Activated gamma-delta T cell treated with anti-CD3 and anti-CD28 coated beads, Interleukin-2, amount 50 U/mL, for 16 hours (primary cell): Measurements from ENCODE around the gene PEX12.
"Not testable (repeated sequence)": the region's sequence is repeated elsewhere in the genome, so short reads cannot be mapped to it uniquely, and the experiment has no call there.

Experiments
- DNase-seq: peaks from one replicate; pipeline ENCODE4 v3.0.0-alpha.2; 2020; ENCODE audit warnings: low read depth

Gene PEX12

GRCh38 chr17:35578197-35578928 lies at the start of gene PEX12:
PEX12 (minus strand) TSS chr17:35578571; CDS start chr17:35578021, 550 bp downstream.
- DNase-seq: peak; percentile 83

- no peak for DNase-seq
These were observed 49.0 kb upstream of the PEX12 start for GRCh38 chr17:35627417-35627816.

- no peak for DNase-seq
These were observed 43.4 kb upstream of the PEX12 start for GRCh38 chr17:35621768-35622167.

GRCh38 chr17:35618628-35619027 lies 40.3 kb upstream of the PEX12 start:
- DNase-seq: no peak

GRCh38 chr17:35617505-35617904 lies 39.1 kb upstream of the PEX12 start:
- DNase-seq: no peak

- DNase-seq: no peak
These were observed 38.2 kb upstream of the PEX12 start for GRCh38 chr17:35616536-35616935.

- no peak for DNase-seq
These were observed 36.4 kb upstream of the PEX12 start for GRCh38 chr17:35614810-35615209.

- DNase-seq: no peak
These were observed 34.7 kb upstream of the PEX12 start for GRCh38 chr17:35612924-35613521.

GRCh38 chr17:35610746-35611145 lies 32.4 kb upstream of the PEX12 start:
- not testable (repeated sequence) for DNase-seq

- no peak for DNase-seq
These were observed 31.5 kb upstream of the PEX12 start for GRCh38 chr17:35609831-35610230.

GRCh38 chr17:35607239-35607847 lies 29.0 kb upstream of the PEX12 start:
- no peak for DNase-seq

GRCh38 chr17:35605678-35606077 lies 27.3 kb upstream of the PEX12 start:
- DNase-seq: no peak

- DNase-seq: no peak
These were observed 25.3 kb upstream of the PEX12 start for GRCh38 chr17:35603674-35604073.

- DNase-seq: no peak
These were observed 19.2 kb upstream of the PEX12 start for GRCh38 chr17:35597604-35598003.

GRCh38 chr17:35596530-35597233 lies 18.3 kb upstream of the PEX12 start:
- DNase-seq: no peak

GRCh38 chr17:35596072-35596471 lies 17.7 kb upstream of the PEX12 start:
- DNase-seq: no peak

GRCh38 chr17:35588196-35588920 lies 10.0 kb upstream of the PEX12 start:
- no peak for DNase-seq

- peak; percentile 95 for DNase-seq
These were observed 8.9 kb upstream of the PEX12 start, which contains the start of gene AP2B1 for GRCh38 chr17:35587074-35587961. AP2B1 (plus strand) TSS chr17:35587322; CDS start chr17:35594031, 6,709 bp downstream.

- no peak for DNase-seq
These were observed 8.2 kb upstream of the PEX12 start for GRCh38 chr17:35586569-35587073.

GRCh38 chr17:35584061-35584460 lies 5.7 kb upstream of the PEX12 start:
- no peak for DNase-seq
